Progenitor cell of endocrine pancreas (in vitro differentiated cells): ENCODE results near the gene EME2. TPM values are rescaled to one million over a fixed set of nuclear protein-coding genes. Genes with fewer than 3 reads are reported as not detected.

Experiments
- DNase-seq: peaks from one replicate; pipeline ENCODE4 v3.0.0; 2021; ENCODE audit warnings: low spot score; ENCODE audit not compliant: unreplicated experiment
- H3K27ac Mint-ChIP-seq: 2 replicates; pipeline ENCODE4 v1.8.0; 2021; ENCODE audit warnings: mild to moderate bottlenecking, moderate library complexity, mixed read lengths
- H3K27me3 Mint-ChIP-seq: 2 replicates; pipeline ENCODE4 v1.8.0; 2021; ENCODE audit warnings: mixed read lengths
- H3K36me3 Mint-ChIP-seq: 2 replicates; pipeline ENCODE4 v1.8.0; 2022; ENCODE audit warnings: mixed read lengths; ENCODE audit not compliant: insufficient read depth
- H3K4me1 Mint-ChIP-seq: 2 replicates; pipeline ENCODE4 v1.8.0; 2021; ENCODE audit warnings: low read depth, mixed read lengths
- H3K4me3 Mint-ChIP-seq: 2 replicates; pipeline ENCODE4 v1.8.0; 2021; ENCODE audit warnings: low read depth, mild to moderate bottlenecking, moderate library complexity, mixed read lengths
- H3K9me3 Mint-ChIP-seq: 2 replicates; pipeline ENCODE4 v1.8.0; 2021; ENCODE audit warnings: low read depth, mixed read lengths
- total RNA-seq: library from RNA; stranded (reverse); gene quantifications from 2 replicates; pipeline ENCODE4 v1.2.1, GENCODE V29; 2021
- TF ChIP-seq, protein P1 (sequence below): fragments of 200-600 bp; sonication (generic); IDR thresholded peaks from one replicate; pipeline ENCODE4 v1.5.0; 2021; ENCODE audit warnings: antibody characterized with exemption, mild to moderate bottlenecking; ENCODE audit not compliant: unreplicated experiment

EME2 gene
- total RNA-seq, 1 donor from 2014 or later: 50.6 TPM

DNA sequence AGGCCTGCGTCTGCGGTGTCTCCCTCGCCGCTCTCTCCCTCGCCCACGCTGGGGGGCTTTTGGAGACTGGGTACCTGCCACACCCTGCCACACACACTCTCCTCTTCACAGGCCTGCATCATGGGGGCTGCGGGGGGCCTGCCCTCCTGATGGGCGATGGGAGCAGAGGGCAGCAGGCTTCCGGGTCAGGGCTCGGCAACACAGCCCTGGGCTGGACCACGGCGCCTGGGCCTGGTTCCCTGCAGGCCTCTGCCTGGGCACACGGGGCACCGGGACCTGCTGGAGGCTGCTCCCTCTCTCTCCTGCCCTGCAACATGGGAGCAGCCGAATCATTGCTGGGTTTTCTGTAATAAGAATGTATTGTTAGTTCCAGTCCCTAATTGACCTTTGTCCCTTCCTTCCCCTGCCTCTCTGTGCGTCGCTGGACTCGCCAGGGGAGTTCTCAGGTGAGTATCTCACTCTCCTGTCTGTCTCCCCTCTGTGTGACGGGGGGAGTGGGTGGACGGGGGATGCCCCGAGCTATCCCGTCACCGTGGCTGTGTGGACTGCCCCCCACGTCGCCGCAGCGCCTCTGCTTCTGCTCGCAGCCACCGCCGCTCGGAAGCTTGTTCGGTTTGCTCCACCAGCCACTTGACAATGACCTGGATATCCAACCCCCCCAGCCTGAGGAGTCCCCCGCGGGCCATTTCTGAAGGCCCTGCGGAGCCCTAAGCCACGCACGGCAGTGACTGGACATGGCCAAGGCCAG lies 14.7 kb upstream of the EME2 start:
- no peak overlapping the region for H3K27ac Mint-ChIP-seq
- H3K4me1 Mint-ChIP-seq: peaks cover 5% of the 10 kb centered on the region
- no peak for DNase-seq
- no peaks in the 10 kb centered on the region for H3K9me3 Mint-ChIP-seq
- H3K27me3 Mint-ChIP-seq: no peaks in the 10 kb centered on the region
- TF ChIP-seq, protein P1, sequence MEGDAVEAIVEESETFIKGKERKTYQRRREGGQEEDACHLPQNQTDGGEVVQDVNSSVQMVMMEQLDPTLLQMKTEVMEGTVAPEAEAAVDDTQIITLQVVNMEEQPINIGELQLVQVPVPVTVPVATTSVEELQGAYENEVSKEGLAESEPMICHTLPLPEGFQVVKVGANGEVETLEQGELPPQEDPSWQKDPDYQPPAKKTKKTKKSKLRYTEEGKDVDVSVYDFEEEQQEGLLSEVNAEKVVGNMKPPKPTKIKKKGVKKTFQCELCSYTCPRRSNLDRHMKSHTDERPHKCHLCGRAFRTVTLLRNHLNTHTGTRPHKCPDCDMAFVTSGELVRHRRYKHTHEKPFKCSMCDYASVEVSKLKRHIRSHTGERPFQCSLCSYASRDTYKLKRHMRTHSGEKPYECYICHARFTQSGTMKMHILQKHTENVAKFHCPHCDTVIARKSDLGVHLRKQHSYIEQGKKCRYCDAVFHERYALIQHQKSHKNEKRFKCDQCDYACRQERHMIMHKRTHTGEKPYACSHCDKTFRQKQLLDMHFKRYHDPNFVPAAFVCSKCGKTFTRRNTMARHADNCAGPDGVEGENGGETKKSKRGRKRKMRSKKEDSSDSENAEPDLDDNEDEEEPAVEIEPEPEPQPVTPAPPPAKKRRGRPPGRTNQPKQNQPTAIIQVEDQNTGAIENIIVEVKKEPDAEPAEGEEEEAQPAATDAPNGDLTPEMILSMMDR: no peak
- H3K4me3 Mint-ChIP-seq: no peak overlapping the region
- H3K36me3 Mint-ChIP-seq: peaks cover 6% of the 10 kb centered on the region

DNA sequence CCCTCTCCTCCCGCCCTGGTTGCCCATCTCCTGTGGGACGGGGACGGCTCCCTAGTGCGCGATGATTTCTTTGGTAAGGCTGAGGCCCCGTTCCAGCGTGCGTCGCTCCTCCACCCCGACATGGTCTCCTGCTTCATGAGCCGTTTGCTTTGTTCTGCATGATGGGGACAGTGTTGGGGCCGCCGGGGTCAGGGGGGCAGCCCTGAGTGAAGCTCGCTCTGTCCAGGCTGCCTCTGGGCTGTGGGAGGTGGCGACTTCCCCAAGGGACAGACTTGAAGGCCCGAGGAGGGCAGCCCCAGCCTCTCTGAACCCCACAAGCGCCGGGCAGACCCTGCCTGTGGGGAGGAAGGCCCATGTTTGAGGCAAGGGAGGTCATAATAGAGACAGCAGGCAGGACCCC lies 13.7 kb upstream of the EME2 start:
- peaks cover 5% of the 10 kb centered on the region for H3K4me1 Mint-ChIP-seq
- no peak for DNase-seq
- TF ChIP-seq, protein P1: no peak
- H3K27ac Mint-ChIP-seq: no peak overlapping the region
- H3K36me3 Mint-ChIP-seq: peaks cover 6% of the 10 kb centered on the region
- H3K9me3 Mint-ChIP-seq: no peaks in the 10 kb centered on the region
- H3K27me3 Mint-ChIP-seq: no peaks in the 10 kb centered on the region
- H3K4me3 Mint-ChIP-seq: no peak overlapping the region

DNA sequence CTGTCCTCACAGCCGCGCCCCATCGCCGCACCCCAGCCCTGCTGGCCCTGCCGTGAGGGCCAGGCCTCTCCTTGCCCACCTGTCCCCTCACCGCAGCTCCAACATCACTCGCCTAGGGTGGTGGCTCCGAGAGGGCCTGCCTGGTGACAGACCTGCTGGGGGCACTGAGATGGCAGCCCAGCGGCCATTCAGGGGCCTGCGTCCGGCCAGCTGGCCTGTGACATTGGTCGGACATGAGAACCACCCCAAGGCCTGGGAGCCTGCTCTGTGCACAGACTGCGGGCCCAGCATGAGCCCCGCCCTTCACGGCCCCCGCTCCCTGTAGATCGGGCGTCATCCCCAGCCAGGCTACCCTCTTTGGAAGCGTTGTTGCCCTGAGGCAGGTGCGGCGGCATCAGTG lies 13.1 kb upstream of the EME2 start:
- H3K4me3 Mint-ChIP-seq: no peak overlapping the region
- H3K27me3 Mint-ChIP-seq: no peaks in the 10 kb centered on the region
- H3K4me1 Mint-ChIP-seq: peaks cover 5% of the 10 kb centered on the region

DNA sequence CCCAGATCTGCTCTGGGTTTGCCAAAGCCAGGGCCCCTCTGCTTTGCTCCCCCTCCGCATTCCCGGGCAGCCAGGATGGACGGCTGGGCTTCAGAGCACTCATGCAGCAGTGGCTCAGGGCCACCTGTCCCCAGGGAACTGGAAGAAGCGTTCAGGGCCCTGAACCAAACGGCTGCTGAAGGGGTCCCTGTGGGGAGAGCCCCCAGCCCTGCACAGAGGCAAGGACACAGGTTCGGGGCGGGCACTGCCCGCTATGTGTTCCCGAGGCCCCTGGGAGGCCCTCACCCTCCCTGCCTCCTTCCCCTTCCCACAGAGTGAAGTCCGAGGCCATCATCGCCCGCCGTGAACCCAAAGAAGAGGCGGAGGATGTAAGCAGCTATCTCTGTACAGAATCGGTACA lies 11.7 kb upstream of the EME2 start:
- DNase-seq: no peak
- no peak overlapping the region for H3K27ac Mint-ChIP-seq
- H3K36me3 Mint-ChIP-seq: peaks cover 2% of the 10 kb centered on the region
- H3K9me3 Mint-ChIP-seq: no peaks in the 10 kb centered on the region
- H3K27me3 Mint-ChIP-seq: no peaks in the 10 kb centered on the region
- no peak overlapping the region for H3K4me3 Mint-ChIP-seq
- H3K4me1 Mint-ChIP-seq: peaks cover 5% of the 10 kb centered on the region
- TF ChIP-seq, protein P1: no peak

More for the DNA sequence above, 13.1 kb upstream of the EME2 start:
- Mint-ChIP-seq H3K9me3 (no peaks in the 10 kb centered on the region), H3K36me3 (peaks cover 4% of the 10 kb centered on the region), H3K27ac (no peak overlapping the region)
- no peak for DNase-seq
- TF ChIP-seq, protein P1: no peak

DNA sequence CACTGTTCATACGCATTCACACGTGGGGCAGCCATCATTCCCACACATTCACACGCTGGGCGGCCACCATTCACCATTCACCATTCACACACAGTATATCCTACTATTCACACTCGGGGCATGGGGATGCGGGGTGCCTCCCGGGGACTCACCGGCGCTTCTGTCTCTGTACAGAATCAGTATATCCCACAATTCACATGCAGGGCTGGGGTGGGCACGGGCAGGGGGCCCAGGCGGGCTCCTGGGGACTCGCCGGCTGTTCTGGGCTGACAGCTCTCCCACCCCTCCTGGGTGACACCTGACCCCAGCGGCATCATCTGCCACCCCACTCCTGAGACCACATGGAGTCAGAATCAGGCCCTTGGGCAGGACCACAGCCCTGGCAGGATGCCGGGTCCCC lies 10.9 kb upstream of the EME2 start:
- Mint-ChIP-seq H3K36me3 (peaks cover 2% of the 10 kb centered on the region), H3K4me3 (no peak overlapping the region), H3K9me3 (no peaks in the 10 kb centered on the region), H3K27ac (no peak overlapping the region), H3K4me1 (peaks cover 5% of the 10 kb centered on the region), H3K27me3 (no peaks in the 10 kb centered on the region)
- TF ChIP-seq, protein P1: no peak
- DNase-seq: no peak
